K562 (cell line): Measurements from ENCODE around the gene AS3MT. TPM values are rescaled to one million over a fixed set of nuclear protein-coding genes. Genes with fewer than 3 reads are reported as not detected.
A peak's percentile ranks its signal among the peaks of the same experiment; 100 is the strongest.

Experiments used
- ATAC-seq: fragments of 200-7000 bp; cut with Tn5 transposase; 3 replicates; pipeline ENCODE4 v1.9.1; 2020; ENCODE audit warnings: moderate library complexity
- BruUV-seq: library from RNA; stranded (reverse); fragments of 400-500 nt; replicated peaks from 2 replicates; lab custom pipeline; 2021; lab: Mats Ljungman, UMichigan
- CTCF ChIA-PET: fragments of 300-600 bp; formaldehyde crosslinking; extraction: SDS; loops from one replicate; lab custom pipeline; 2021; ENCODE audit warnings: low intra/inter-chr PET ratio; lab: Yijun Ruan, JAX
- POLR2A ChIA-PET: fragments of 300-600, 350-650 bp; sonication (Branson Sonifier 250); formaldehyde crosslinking; extraction: SDS; loops from one replicate; lab custom pipeline; 2021; ENCODE audit warnings: antibody characterized with exemption, inconsistent platforms; lab: Yijun Ruan, JAX
- DNase-seq, 4 experiments: peaks; one replicate each; pipeline versions ENCODE4 v3.0.0 to v3.0.0-alpha.2; 2011 to 2018; ENCODE audit warnings: low spot score in 3 of 4, mixed read lengths in 3 of 4; ENCODE audit errors: extremely low read depth in 1 of 4
- FAIRE-seq: peaks from 2 replicates; lab custom pipeline; 2011; peaks lifted over from hg19 to GRCh38; lab: Jason Lieb, UNC
- H2AFZ ChIP-seq: 2 replicates; pipeline ENCODE4 v1.6.0; 2011; ENCODE audit warnings: low read depth, low read length, control low read depth, inconsistent platforms
- H3K27ac ChIP-seq: fragments of 200-600 bp; 3 replicates; pipeline ENCODE4 v1.8.0; 2011; ENCODE audit warnings: low read depth, mild to moderate bottlenecking, control low read depth, inconsistent platforms, low read length, moderate library complexity, mixed read lengths; ENCODE audit errors: extremely low read depth
- H3K27me3 ChIP-seq, 2 experiments: fragments of 300-600 bp in 1 of 2; 2 replicates in 1 of 2; 3 replicates in 1 of 2; pipeline versions ENCODE4 v1.6.0 to v1.8.0; 2011; ENCODE audit warnings: inconsistent platforms in 2 of 2, low read length in 2 of 2, mild to moderate bottlenecking in 1 of 2, mixed read lengths in 1 of 2, moderate library complexity in 1 of 2; ENCODE audit not compliant: control insufficient read depth in 2 of 2, insufficient read depth in 2 of 2
- H3K36me3 ChIP-seq: fragments of 300-600 bp; 3 replicates; pipeline ENCODE4 v1.8.0; 2011; ENCODE audit warnings: mild to moderate bottlenecking, low read length, inconsistent platforms; ENCODE audit not compliant: control insufficient read depth, insufficient read depth
- H3K4me1 ChIP-seq, 2 experiments: fragments of 200-600 bp in 1 of 2; replicated peaks in 1 of 2; 2 replicates in 1 of 2; 3 replicates in 1 of 2; pipeline versions ENCODE4 v1.5.1 to v1.8.0; 2011; ENCODE audit warnings: inconsistent platforms in 2 of 2, low read length in 2 of 2, mild to moderate bottlenecking in 1 of 2, mixed read lengths in 1 of 2, moderate library complexity in 1 of 2; ENCODE audit not compliant: control insufficient read depth in 2 of 2, insufficient read depth in 2 of 2
- H3K4me2 ChIP-seq: 2 replicates; pipeline ENCODE4 v1.6.1; 2011; ENCODE audit warnings: low read length, control low read depth, inconsistent platforms, mixed read lengths; ENCODE audit not compliant: insufficient read depth
- H3K4me3 ChIP-seq: fragments of 200-600 bp; sonication (generic), shearing (Covaris generic); 2 replicates; pipeline ENCODE4 v1.5.1; 2016; ENCODE audit warnings: control low read depth, inconsistent platforms
- H3K79me2 ChIP-seq: fragments of 200-600 bp; 3 replicates; pipeline ENCODE4 v1.8.0; 2011; ENCODE audit warnings: low read length, inconsistent platforms; ENCODE audit not compliant: control insufficient read depth, insufficient read depth
- H3K9ac ChIP-seq, 2 experiments: 2 replicates each; pipeline versions ENCODE4 v1.6.0 to v1.6.1; 2011; ENCODE audit warnings: low read depth in 2 of 2, low read length in 2 of 2, control low read depth in 1 of 2, inconsistent platforms in 1 of 2, mild to moderate bottlenecking in 1 of 2, mixed read lengths in 1 of 2; ENCODE audit not compliant: insufficient read depth in 1 of 2
- H3K9me1 ChIP-seq: one replicate; pipeline ENCODE4 v1.6.0; 2011; ENCODE audit warnings: inconsistent platforms, mild to moderate bottlenecking, low read length, moderate library complexity; ENCODE audit not compliant: control insufficient read depth, insufficient read depth
- H3K9me3 ChIP-seq: replicated peaks from 2 replicates; pipeline ENCODE4 v1.5.1; 2011; ENCODE audit warnings: low read depth, low read length, inconsistent platforms; ENCODE audit not compliant: control insufficient read depth, insufficient read depth
- H4K20me1 ChIP-seq: replicated peaks from 2 replicates; pipeline ENCODE4 v1.6.1; 2011; ENCODE audit warnings: low read length, inconsistent platforms, mixed read lengths; ENCODE audit not compliant: control insufficient read depth, insufficient read depth
- CBX3 ChIP-seq, 2 experiments: IDR thresholded peaks; 1 replicate in 1 of 2; 2 replicates in 1 of 2; pipeline ENCODE4 v1.6.1; 2012; ENCODE audit warnings: inconsistent platforms in 2 of 2, low read length in 2 of 2, borderline replicate concordance in 1 of 2, control low read depth in 1 of 2
- CREB1 ChIP-seq, 2 experiments: sonication (generic) in 1 of 2; formaldehyde crosslinking in 1 of 2; IDR thresholded peaks; 2 replicates each; pipeline versions ENCODE4 v1.6.1 to v1.8.0; 2012 to 2022; ENCODE audit warnings: inconsistent platforms in 1 of 2, mild to moderate bottlenecking in 1 of 2, missing genetic modification reagents in 1 of 2, moderate library complexity in 1 of 2
- E2F3 ChIP-seq: fragments of 250-450 bp; sonication (Bioruptor Pico); IDR thresholded peaks from 2 replicates; pipeline ENCODE4 v1.4.0; 2020; ENCODE audit warnings: mild to moderate bottlenecking
- ETV5 ChIP-seq: sonication (generic); formaldehyde crosslinking; IDR thresholded peaks from 2 replicates; pipeline ENCODE4 v1.4.0; 2020; ENCODE audit warnings: low read depth, mild to moderate bottlenecking, missing genetic modification reagents
- GATA2 ChIP-seq: sonication (generic); formaldehyde crosslinking; IDR thresholded peaks from 2 replicates; pipeline ENCODE4 v1.4.0; 2020; ENCODE audit warnings: mild to moderate bottlenecking, missing genetic modification reagents
- GTF2F1 ChIP-seq: IDR thresholded peaks from 2 replicates; pipeline ENCODE4 v1.6.1; 2011; ENCODE audit warnings: low read depth, low read length, improper control_type of control experiment
- TBP ChIP-seq: optimal IDR thresholded peaks from 2 replicates; pipeline ENCODE3; 2011; ENCODE audit warnings: low read depth, low read length, improper control_type of control experiment
- ZBTB8A ChIP-seq: fragments of 450-650 bp; IDR thresholded peaks from 2 replicates; pipeline ENCODE4 v1.6.1; 2018; ENCODE audit warnings: mild to moderate bottlenecking, moderate library complexity; ENCODE audit not compliant: partially characterized antibody
- ZC3H4 ChIP-seq: sonication (generic); formaldehyde crosslinking; IDR thresholded peaks from 2 replicates; pipeline ENCODE4 v1.9.0; 2021; ENCODE audit warnings: missing genetic modification reagents, borderline replicate concordance
- ZFPM2 ChIP-seq: fragments of 250-450 bp; sonication (Bioruptor Pico); IDR thresholded peaks from 2 replicates; pipeline ENCODE4 v1.5.1; 2022; ENCODE audit warnings: mild to moderate bottlenecking
- ZKSCAN8 ChIP-seq: fragments of 200-800 bp; sonication (Bioruptor generic); IDR thresholded peaks from 2 replicates; pipeline ENCODE4 v1.6.1; 2016; ENCODE audit warnings: missing genetic modification characterization, missing compliant biosample characterization
- ZNF507 ChIP-seq: conservative IDR thresholded peaks from 2 replicates; pipeline ENCODE4 v1.6.1; 2017; ENCODE audit warnings: missing genetic modification characterization, missing compliant biosample characterization
- WGBS: fragments of 100-300 bp; shearing (Covaris generic); methylation state at CpG from one replicate; pipeline ENCODE4 v1.1.6; 2016; ENCODE audit warnings: low coverage, mixed read lengths; ENCODE audit not compliant: insufficient coverage; ENCODE audit errors: missing lambda C conversion rate; 5-methylcytosine and 5-hydroxymethylcytosine counted together
- in situ Hi-C: fragments of 300-500 bp; cut with MboI; formaldehyde crosslinking; loops from 4 replicates; pipeline ENCODE4 v1.15.0; 2018; ENCODE audit warnings: inconsistent platforms, mixed read lengths
- intact Hi-C: fragments of 100-400 bp; cut with micrococcal nuclease; formaldehyde crosslinking; loops from 2 replicates; pipeline ENCODE4 v1.14.2; 2022
- polyA plus RNA-seq, 8 experiments: library from polyadenylated mRNA; depleted of rRNA in 4 of 8; stranded (reverse) in 5 of 8; unstranded in 3 of 8; fragments of >200 nt; fragmentation: Nextera tagmentation in 2 of 8; fragmentation: Illumina TruSeq in 1 of 8; extraction: Ambion mirVana in 2 of 8; extraction: Trizol in 1 of 8; gene quantifications; 2 replicates each; pipeline versions ENCODE4 v1.2.1 to v1.2.3, GENCODE V29; 2011 to 2014; ENCODE audit warnings: inconsistent platforms in 1 of 8, missing spikeins in 1 of 8
- total RNA-seq, 7 experiments: library from RNA; depleted of rRNA in 6 of 7; stranded (reverse); fragments of >200 nt in 6 of 7; fragmentation: Illumina TruSeq in 2 of 7; extraction: Trizol in 2 of 7; gene quantifications; 2 replicates each; pipeline versions ENCODE4 v1.2.1 to v1.2.3, GENCODE V29; 2011 to 2021; ENCODE audit warnings: low replicate concordance in 1 of 7
- TF ChIP-seq, protein P1 (sequence below): sonication (generic); formaldehyde crosslinking; IDR thresholded peaks from 2 replicates; pipeline ENCODE4 v1.8.1; 2023; ENCODE audit warnings: mild to moderate bottlenecking, missing genetic modification reagents, moderate library complexity
- TF ChIP-seq, protein P2 (sequence below), 2 experiments: fragments of 450-650 bp in 1 of 2; sonication (generic) in 1 of 2; formaldehyde crosslinking in 1 of 2; IDR thresholded peaks in 1 of 2; conservative IDR thresholded peaks in 1 of 2; 2 replicates each; pipeline versions ENCODE4 v1.6.1 to v1.8.1; 2016 to 2023; ENCODE audit warnings: mild to moderate bottlenecking in 2 of 2, moderate library complexity in 2 of 2, inconsistent platforms in 1 of 2, missing genetic modification reagents in 1 of 2

The AS3MT gene
- total and polyA plus RNA-seq, 9 of the 15 experiments (the other 6 are each of a cell fraction or from before 2014, with no cell fraction given): 0.04 to 0.33 (median 0.19) TPM; not detected in 2

DNA sequence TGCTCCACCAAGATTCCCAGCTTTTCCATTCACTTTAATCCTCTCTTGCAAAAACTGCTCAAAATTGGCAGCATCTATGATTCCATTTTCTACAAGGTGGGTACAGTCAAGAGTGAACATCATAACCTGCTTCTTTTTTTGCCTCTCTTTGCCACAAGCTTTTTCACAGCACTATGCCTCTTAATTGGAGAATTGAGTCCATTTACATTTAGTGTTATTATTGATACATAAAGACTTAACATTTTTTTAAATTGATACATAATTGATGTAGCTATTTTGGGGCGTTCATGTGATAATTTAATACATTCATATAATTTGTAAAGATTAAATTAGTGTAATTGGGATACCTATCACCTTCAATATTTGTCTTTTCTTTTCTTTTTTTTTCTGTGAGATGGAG is 18.8 kb downstream of the AS3MT start:
- Histone ChIP-seq H4K20me1 (no peaks in the 10 kb centered on the region), H3K9me3 (no peaks in the 10 kb centered on the region), H3K27ac (no peak overlapping the region), H3K9ac (no peak overlapping the region), H3K27me3 (no peaks in the 10 kb centered on the region), H3K4me2 (no peak overlapping the region), H3K4me1 (no peaks in the 10 kb centered on the region), H3K9me1 (no peaks in the 10 kb centered on the region), H2AFZ (no peak overlapping the region), H3K79me2 (no peaks in the 10 kb centered on the region), H3K4me3 (no peak overlapping the region), H3K36me3 (no peaks in the 10 kb centered on the region)
- peak; percentile 95 for TF ChIP-seq ZNF507 (tag)
- TF ChIP-seq ZBTB8A: no peak
- TF ChIP-seq GATA2 (CRISPR knock-in tag): no peak
- TF ChIP-seq ZKSCAN8: no peak
- no peak for TF ChIP-seq ZC3H4 (CRISPR knock-in tag)
- no TSS peak for BruUV-seq
- FAIRE-seq (no peak), DNase-seq (no peak), ATAC-seq (no peak)
- WGBS: 26% methylated on average over 1 of the region's 1 CpG
- POLR2A ChIA-PET: interaction anchor here (0.7 kb wide), 1 partner anchor 12 kb away, joined by 3 read pairs; no protein-coding TSS in a partner anchor
- CTCF ChIA-PET: no interaction called here
- in situ Hi-C loops (no loop called here), intact Hi-C loops (no loop called here)

DNA sequence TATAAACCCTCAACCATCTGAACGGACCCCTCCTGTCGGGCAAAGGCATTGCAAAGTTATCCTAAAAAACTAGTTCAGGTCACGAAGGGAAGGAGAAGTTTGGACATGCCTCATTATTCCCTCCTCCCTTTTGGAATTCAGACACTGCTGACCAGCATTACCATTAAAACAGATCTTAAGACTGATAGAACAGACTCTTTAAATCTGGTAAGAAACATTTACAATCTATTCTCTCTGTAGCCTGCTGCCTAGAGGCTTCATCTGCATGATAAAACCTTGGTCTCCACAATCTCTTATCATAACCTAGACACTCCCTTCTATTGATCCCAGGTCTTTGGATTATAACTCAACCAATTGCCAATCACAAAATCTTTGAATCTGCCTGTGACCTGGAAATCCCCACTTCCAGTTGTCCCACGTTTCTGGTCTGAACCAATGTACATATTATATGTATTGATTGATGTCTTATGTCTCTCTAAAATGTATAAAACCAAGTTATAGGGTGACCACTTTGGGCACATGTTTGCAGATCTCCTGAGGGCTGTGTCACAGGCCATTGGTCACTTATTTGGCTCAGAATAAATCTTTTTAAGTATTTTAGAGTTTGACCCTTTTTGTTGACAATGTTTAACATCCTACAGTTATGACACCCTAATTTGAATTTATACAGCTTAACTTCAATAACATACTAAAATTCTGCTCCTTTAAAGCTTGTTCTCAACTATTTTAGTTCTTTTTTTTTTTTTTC is 25.4 kb downstream of the AS3MT start:
- H3K9me1 ChIP-seq: no peaks in the 10 kb centered on the region
- no peaks in the 10 kb centered on the region; a peak in 1 of 5 replicates for H3K4me1 ChIP-seq
- no peak overlapping the region for H3K9ac ChIP-seq
- H3K4me3 ChIP-seq: no peak overlapping the region
- H3K27ac ChIP-seq: no peak overlapping the region
- H3K9me3 ChIP-seq: no peaks in the 10 kb centered on the region
- DNase-seq (no peak), FAIRE-seq (no peak), ATAC-seq (no peak)
- no peaks in the 10 kb centered on the region for H3K27me3 ChIP-seq
- intact Hi-C loops (no loop called here), in situ Hi-C loops (no loop called here)
- POLR2A ChIA-PET: no interaction called here
- WGBS: 37% methylated on average over 4 of the region's 4 CpGs
- no TSS peak for BruUV-seq
- H2AFZ ChIP-seq: no peak overlapping the region
- H4K20me1 ChIP-seq: no peaks in the 10 kb centered on the region
- no peak overlapping the region for H3K4me2 ChIP-seq
- CTCF ChIA-PET: no interaction called here
- H3K79me2 ChIP-seq: no peaks in the 10 kb centered on the region
- no peaks in the 10 kb centered on the region for H3K36me3 ChIP-seq
- TF ChIP-seq E2F3: no peak
- TF ChIP-seq, protein P1, sequence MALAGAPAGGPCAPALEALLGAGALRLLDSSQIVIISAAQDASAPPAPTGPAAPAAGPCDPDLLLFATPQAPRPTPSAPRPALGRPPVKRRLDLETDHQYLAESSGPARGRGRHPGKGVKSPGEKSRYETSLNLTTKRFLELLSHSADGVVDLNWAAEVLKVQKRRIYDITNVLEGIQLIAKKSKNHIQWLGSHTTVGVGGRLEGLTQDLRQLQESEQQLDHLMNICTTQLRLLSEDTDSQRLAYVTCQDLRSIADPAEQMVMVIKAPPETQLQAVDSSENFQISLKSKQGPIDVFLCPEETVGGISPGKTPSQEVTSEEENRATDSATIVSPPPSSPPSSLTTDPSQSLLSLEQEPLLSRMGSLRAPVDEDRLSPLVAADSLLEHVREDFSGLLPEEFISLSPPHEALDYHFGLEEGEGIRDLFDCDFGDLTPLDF: no peak
- no peak for TF ChIP-seq ETV5
- TF ChIP-seq ZFPM2 (CRISPR knock-in tag): no peak
- TF ChIP-seq, protein P2, sequence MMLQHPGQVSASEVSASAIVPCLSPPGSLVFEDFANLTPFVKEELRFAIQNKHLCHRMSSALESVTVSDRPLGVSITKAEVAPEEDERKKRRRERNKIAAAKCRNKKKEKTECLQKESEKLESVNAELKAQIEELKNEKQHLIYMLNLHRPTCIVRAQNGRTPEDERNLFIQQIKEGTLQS (IDR thresholded peaks at IDR 0.05): no peak
- TF ChIP-seq, protein P2 (CRISPR knock-in tag; conservative IDR thresholded peaks at IDR 0.05): no peak
- no peak for TF ChIP-seq CREB1 (IDR thresholded peaks at IDR 0.05)
- no peak for TF ChIP-seq CREB1 (CRISPR knock-in tag; IDR thresholded peaks at IDR 0.05)
- no peak for TF ChIP-seq CBX3 (IDR thresholded peaks at IDR 0.05; ENCODE audit: borderline replicate concordance in 1 of 2, low read length in 2 of 2)
- no peak for TF ChIP-seq GTF2F1
- TF ChIP-seq TBP: no peak
